ENCODE measurements around the gene CACNG8.

The CACNG8 gene

GRCh38 chr19:53993448-53993847, 30.7 kb downstream of the CACNG8 start:
- no peak overlapping the region for H2AFZ ChIP-seq (ENCODE audit: low read length)
- no peaks in the 10 kb centered on the region for H3K36me3 ChIP-seq (ENCODE audit: insufficient read depth, low read length)
- no peaks in the 10 kb centered on the region for H3K4me1 ChIP-seq (ENCODE audit: insufficient read depth, low read length, poor library complexity, severe bottlenecking)
- no peak overlapping the region for H3K4me2 ChIP-seq (ENCODE audit: low read depth, low read length, poor library complexity, severe bottlenecking)
- no peaks in the 10 kb centered on the region for H3K79me2 ChIP-seq (ENCODE audit: insufficient read depth, low read length)
- H3K9me2 ChIP-seq (replicated peaks; ENCODE audit: low read depth, low read length), result no peaks in the 10 kb centered on the region
- H3F3A ChIP-seq (ENCODE audit: low read depth), result no peaks in the 10 kb centered on the region
- TF ChIP-seq EZH2phosphoT487 (IDR thresholded peaks at IDR 0.05; ENCODE audit: borderline replicate concordance) (no peak), CTCF (conservative IDR thresholded peaks at IDR 0.05; ENCODE audit: low read length) (no peak)
- H3K9ac ChIP-seq (ENCODE audit: low read depth, low read length, poor library complexity, severe bottlenecking), result no peak overlapping the region
- no peaks in the 10 kb centered on the region for H3K27me3 ChIP-seq (ENCODE audit: insufficient read depth, low read length, poor library complexity, severe bottlenecking)
- H3K9me3 ChIP-seq (ENCODE audit: insufficient read depth, low read depth, low read length), result no peaks in the 10 kb centered on the region
- no peaks in the 10 kb centered on the region for H4K20me1 ChIP-seq (ENCODE audit: insufficient read depth, low read length, poor library complexity, severe bottlenecking)
- no peak overlapping the region for H3K4me3 ChIP-seq (ENCODE audit: low read length, poor library complexity, severe bottlenecking)

DNA sequence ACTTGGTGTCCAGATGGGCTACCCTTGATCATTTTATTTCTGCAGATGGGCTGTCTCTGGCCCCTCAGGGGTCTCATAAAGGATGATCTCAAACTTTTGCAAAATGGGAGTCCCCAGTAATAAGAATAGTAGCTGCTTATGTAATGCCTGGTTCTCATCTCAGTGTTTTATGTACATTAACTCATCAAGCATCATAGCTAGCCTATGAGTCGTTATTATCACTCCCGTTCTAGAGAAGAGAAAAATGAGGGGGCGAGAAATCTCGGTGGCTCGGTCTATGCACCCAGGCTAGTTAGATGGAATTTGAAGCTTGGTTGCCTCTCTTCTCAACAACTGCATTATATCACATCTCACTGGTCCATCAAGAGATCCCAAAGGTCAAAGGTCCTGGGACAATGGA, 32.1 kb downstream of the CACNG8 start:
- TF ChIP-seq CTCF (conservative IDR thresholded peaks at IDR 0.05; ENCODE audit: low read length) (no peak), EZH2phosphoT487 (IDR thresholded peaks at IDR 0.05; ENCODE audit: borderline replicate concordance) (no peak)
- no peaks in the 10 kb centered on the region for H3F3A ChIP-seq (ENCODE audit: low read depth)
- no peaks in the 10 kb centered on the region for H3K9me2 ChIP-seq (replicated peaks; ENCODE audit: low read depth, low read length)
- H3K36me3 ChIP-seq (ENCODE audit: insufficient read depth, low read length), result no peaks in the 10 kb centered on the region
- H3K27me3 ChIP-seq (ENCODE audit: insufficient read depth, low read length, poor library complexity, severe bottlenecking), result no peaks in the 10 kb centered on the region
- no peak overlapping the region for H2AFZ ChIP-seq (ENCODE audit: low read length)
- no peaks in the 10 kb centered on the region for H3K4me1 ChIP-seq (ENCODE audit: insufficient read depth, low read length, poor library complexity, severe bottlenecking)
- H3K4me3 ChIP-seq (ENCODE audit: low read length, poor library complexity, severe bottlenecking), result no peak overlapping the region
- H3K9ac ChIP-seq (ENCODE audit: low read depth, low read length, poor library complexity, severe bottlenecking), result no peak overlapping the region
- no peaks in the 10 kb centered on the region for H3K9me3 ChIP-seq (ENCODE audit: insufficient read depth, low read depth, low read length)
- no peak overlapping the region for H3K4me2 ChIP-seq (ENCODE audit: low read depth, low read length, poor library complexity, severe bottlenecking)
- H3K79me2 ChIP-seq (ENCODE audit: insufficient read depth, low read length), result no peaks in the 10 kb centered on the region
- H4K20me1 ChIP-seq (ENCODE audit: insufficient read depth, low read length, poor library complexity, severe bottlenecking), result no peaks in the 10 kb centered on the region

DNA sequence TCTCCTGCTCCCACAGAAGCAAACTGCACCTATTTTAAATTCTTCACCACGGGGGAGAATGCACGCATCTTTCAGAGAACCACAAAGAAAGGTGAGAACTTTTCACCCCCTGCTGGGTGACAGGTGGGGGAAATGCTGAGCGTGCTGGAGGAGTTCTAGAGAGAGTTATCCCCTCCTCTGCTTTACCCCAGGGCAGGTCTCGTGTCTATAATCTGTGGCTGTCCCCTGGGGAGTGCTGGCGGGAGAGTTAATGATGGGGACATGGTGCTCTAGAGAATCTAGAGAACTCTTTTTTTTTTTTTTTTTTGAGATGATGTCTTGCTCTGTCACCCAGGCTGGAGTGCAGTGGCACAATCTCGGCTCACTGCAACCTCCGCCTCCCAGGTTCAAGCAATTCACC, 35.5 kb downstream of the CACNG8 start:
- H3K4me3 ChIP-seq (ENCODE audit: low read length, poor library complexity, severe bottlenecking), result no peak overlapping the region
- H3K9me2 ChIP-seq (replicated peaks; ENCODE audit: low read depth, low read length), result no peaks in the 10 kb centered on the region
- no peak overlapping the region for H3K4me2 ChIP-seq (ENCODE audit: low read depth, low read length, poor library complexity, severe bottlenecking)
- no peak overlapping the region for H2AFZ ChIP-seq (ENCODE audit: low read length)
- no peaks in the 10 kb centered on the region for H3K27me3 ChIP-seq (ENCODE audit: insufficient read depth, low read length, poor library complexity, severe bottlenecking)
- no peak for TF ChIP-seq EZH2phosphoT487 (IDR thresholded peaks at IDR 0.05; ENCODE audit: borderline replicate concordance)
- no peak for TF ChIP-seq CTCF (conservative IDR thresholded peaks at IDR 0.05; ENCODE audit: low read length)
- no peaks in the 10 kb centered on the region for H3K9me3 ChIP-seq (ENCODE audit: insufficient read depth, low read depth, low read length)
- no peaks in the 10 kb centered on the region for H3K79me2 ChIP-seq (ENCODE audit: insufficient read depth, low read length)
- H3K4me1 ChIP-seq (ENCODE audit: insufficient read depth, low read length, poor library complexity, severe bottlenecking), result no peaks in the 10 kb centered on the region
- no peak overlapping the region for H3K9ac ChIP-seq (ENCODE audit: low read depth, low read length, poor library complexity, severe bottlenecking)
- no peaks in the 10 kb centered on the region for H3K36me3 ChIP-seq (ENCODE audit: insufficient read depth, low read length)
- no peaks in the 10 kb centered on the region for H3F3A ChIP-seq (ENCODE audit: low read depth)
- no peaks in the 10 kb centered on the region for H4K20me1 ChIP-seq (ENCODE audit: insufficient read depth, low read length, poor library complexity, severe bottlenecking)

Data from Loucy (cell line).